Ureter (tissue), 1 donor: Measurements from ENCODE around the gene ARMS2. TPM values are rescaled to one million over a fixed set of nuclear protein-coding genes. Genes with fewer than 3 reads are reported as not detected.

ENCODE experiments used
- DNase-seq: peaks from one replicate; pipeline ENCODE4 v3.0.0-alpha.2; 2020; ENCODE audit warnings: low spot score
- total RNA-seq: library from RNA; stranded (reverse); gene quantifications from one replicate; pipeline ENCODE4 v1.2.4, GENCODE V29; 2023
- donor health status: DM: yes; HTN: yes; CAD: no.

The ARMS2 gene
- total RNA-seq, 1 donor from 2014 or later: not detected

- DNase-seq: no peak
Observed at GRCh38 chr10:122471531-122472177, 17.2 kb downstream of the ARMS2 start.

- no peak for DNase-seq
Observed at GRCh38 chr10:122473116-122473515, 18.7 kb downstream of the ARMS2 start.

GRCh38 chr10:122474131-122474818 lies 19.8 kb downstream of the ARMS2 start:
- DNase-seq: no peak

- DNase-seq: no peak
Observed at GRCh38 chr10:122475100-122475499, 20.6 kb downstream of the ARMS2 start.

GRCh38 chr10:122475591-122476332 lies 21.3 kb downstream of the ARMS2 start:
- no peak for DNase-seq

GRCh38 chr10:122476333-122476695 lies 21.9 kb downstream of the ARMS2 start:
- no peak for DNase-seq

- no peak for DNase-seq
Observed at GRCh38 chr10:122477436-122477835, 23.0 kb downstream of the ARMS2 start.

GRCh38 chr10:122478971-122479370 lies 24.5 kb downstream of the ARMS2 start:
- no peak for DNase-seq

GRCh38 chr10:122480146-122480833 lies 25.8 kb downstream of the ARMS2 start:
- no peak for DNase-seq

- DNase-seq: no peak
Observed at GRCh38 chr10:122481296-122482056, 27.0 kb downstream of the ARMS2 start.

- no peak for DNase-seq
Observed at GRCh38 chr10:122484276-122485060, 30.0 kb downstream of the ARMS2 start.

- no peak for DNase-seq
Observed at GRCh38 chr10:122485670-122486069, 31.2 kb downstream of the ARMS2 start.

GRCh38 chr10:122486406-122487080 lies 32.1 kb downstream of the ARMS2 start:
- DNase-seq: no peak

- DNase-seq: no peak
Observed at GRCh38 chr10:122487174-122487765, 32.8 kb downstream of the ARMS2 start.

- DNase-seq: no peak
Observed at GRCh38 chr10:122490268-122490667, 35.8 kb downstream of the ARMS2 start.

- no peak for DNase-seq
Observed at GRCh38 chr10:122490786-122491680, 36.6 kb downstream of the ARMS2 start.

GRCh38 chr10:122492006-122492405 lies 37.6 kb downstream of the ARMS2 start:
- no peak for DNase-seq

- DNase-seq: no peak
Observed at GRCh38 chr10:122492999-122493481, 38.6 kb downstream of the ARMS2 start.

- DNase-seq: no peak
Observed at GRCh38 chr10:122493761-122494160, 39.3 kb downstream of the ARMS2 start.
